ENCODE results near the gene TEX51. TPM values are rescaled to one million over a fixed set of nuclear protein-coding genes. Genes with fewer than 3 reads are reported as not detected.

Gene TEX51
- total RNA-seq, 2 donors from 2014 or later = not detected

DNA sequence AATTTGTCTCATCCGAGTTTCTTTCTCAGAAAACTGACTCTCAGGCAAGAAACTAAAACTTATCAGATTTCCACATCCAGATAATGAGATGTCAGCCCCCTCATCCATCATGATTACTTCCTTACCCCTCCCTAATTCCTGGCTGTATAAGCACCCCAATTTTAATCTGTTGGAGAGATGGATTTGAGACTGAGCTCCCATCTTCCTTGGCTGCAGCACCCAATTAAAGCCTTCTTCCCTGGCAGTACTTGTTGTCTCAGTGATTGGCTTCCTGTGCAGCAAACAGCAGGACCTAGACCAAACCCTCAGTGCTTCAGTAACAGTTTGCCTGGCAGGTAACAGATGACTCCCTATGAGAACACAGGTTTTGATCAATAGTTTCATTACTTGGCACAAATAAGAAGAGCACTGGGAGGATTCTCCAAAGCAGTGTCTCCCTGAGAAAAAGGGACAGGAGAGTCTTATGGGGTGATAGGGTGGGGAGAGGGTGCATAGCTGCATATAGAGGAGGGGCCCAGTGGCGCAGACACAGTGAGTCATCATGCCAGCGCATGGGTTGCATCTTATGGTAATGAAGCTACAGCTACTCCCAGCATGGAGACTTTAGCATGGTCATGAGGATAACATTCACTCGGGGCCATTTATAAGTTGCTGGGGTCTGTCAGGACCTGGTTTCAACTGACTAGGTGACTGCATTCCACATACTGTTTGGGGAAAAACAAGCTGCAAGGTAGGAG, 45.1 kb downstream of the TEX51 start:
- DNase-seq = no peak
- intact Hi-C loops (cut with DNase I) = no loop called here
- ATAC-seq = no peak

- no peak for ATAC-seq
- no peak for DNase-seq
- intact Hi-C loops (cut with DNase I) = no loop called here
These were observed 46.4 kb downstream of the TEX51 start for GRCh38 chr2:126945118-126945517.

DNA sequence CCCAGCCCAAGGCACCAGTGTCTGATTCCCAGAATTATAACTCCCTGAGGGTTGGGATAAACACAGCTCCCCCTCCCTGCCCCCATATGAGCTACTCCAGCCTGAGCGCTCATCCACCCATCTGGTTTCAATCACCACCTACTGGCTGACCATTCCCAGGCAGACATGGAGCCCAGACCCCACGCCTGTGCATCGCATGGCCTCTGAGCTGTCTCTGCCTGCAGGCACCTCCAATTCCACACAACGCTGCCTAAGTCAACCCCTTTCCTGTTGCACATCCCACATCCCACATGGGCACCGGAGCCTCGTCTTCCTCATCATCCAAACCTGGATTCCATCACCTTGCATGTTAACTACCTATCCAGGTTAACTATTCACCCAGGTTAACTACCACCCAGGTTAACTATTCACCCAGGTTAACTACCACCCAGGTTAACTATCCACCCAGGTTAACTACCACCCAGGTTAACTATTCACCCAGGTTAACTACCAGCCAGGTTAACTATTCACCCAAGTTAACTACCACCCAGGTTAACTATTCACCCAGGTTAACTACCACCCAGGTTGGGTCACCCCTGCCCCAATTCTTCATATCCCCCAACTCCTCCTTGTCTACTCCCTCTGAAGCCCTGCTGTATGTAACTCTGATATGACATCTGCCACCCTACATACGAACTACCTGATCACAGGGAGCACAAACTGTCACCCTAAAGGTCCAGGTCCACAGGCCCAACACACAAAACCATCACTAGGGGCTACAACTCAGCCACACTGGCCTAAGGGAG, 47.8 kb downstream of the TEX51 start:
- DNase-seq (no peak), ATAC-seq (no peak)
- intact Hi-C loops (cut with DNase I) = no loop called here

GRCh38 chr2:126947103-126947429, 48.4 kb downstream of the TEX51 start:
- intact Hi-C loops (cut with DNase I) = no loop called here
- no peak for DNase-seq
- no peak for ATAC-seq

DNA sequence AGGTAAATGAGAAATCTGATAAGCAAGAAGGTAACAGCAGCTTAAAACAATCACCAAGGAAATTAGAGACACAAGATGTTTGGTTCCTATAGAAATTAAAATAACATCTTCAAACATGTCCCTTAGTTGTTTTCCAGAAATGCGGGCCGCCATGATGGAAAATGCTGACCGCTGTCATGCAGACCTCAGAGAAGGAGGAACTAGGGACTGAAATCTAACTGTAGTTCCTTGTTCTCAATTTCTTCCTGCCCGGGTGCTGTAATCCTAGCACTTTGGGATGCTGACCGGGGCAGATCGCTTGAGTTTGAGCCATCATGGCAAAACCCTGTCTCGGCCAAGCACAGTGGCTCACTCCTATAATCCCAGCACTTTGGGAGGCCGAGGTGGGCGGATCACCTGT, 51.1 kb downstream of the TEX51 start:
- intact Hi-C loops (cut with DNase I) = no loop called here
- ATAC-seq = peak in 1 of 2 donors; percentile 35
- DNase-seq = no peak

DNA sequence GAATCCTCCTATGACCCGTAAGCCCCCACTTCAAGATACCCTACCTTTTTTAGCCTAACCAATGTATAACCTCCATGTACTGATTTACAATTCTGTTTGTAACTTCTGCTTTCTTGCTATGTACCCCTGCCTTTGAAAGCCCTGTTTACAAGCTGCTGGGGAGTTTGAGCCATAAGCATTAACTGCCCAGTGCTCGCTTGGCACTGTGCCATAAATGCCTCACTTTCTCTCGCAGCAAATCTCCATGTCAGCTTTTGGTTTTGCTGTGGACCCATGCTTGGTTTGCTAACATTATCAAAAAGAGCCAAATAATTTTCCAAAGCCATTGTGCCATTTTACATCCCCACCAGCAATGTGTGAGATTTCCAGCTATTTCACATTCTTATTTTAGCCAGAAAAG, 51.8 kb downstream of the TEX51 start:
- intact Hi-C loops (cut with DNase I) = no loop called here
- ATAC-seq = no peak

More for the DNA sequence above, 51.8 kb downstream of the TEX51 start:
- no peak for DNase-seq

Other genes with a start within 250 kb of the TEX51 start
- gene GYPC, start 242.7 kb upstream of the TEX51 start, total RNA-seq = 10 to 100 TPM; 77.1 to 86.8 TPM
- gene BIN1, start 208.3 kb downstream of the TEX51 start, total RNA-seq = 10 to 100 TPM; 16.2 to 23.6 TPM